GM21717 (cell line): ENCODE results near the gene MAPK8IP1.

ENCODE experiments used
- ATAC-seq: cut with Tn5 transposase; IDR thresholded peaks from one replicate; pipeline ENCODE4 v1.9.1; 2021; ENCODE audit warnings: mild to moderate bottlenecking, moderate library complexity; ENCODE audit not compliant: unreplicated experiment

Gene MAPK8IP1

GRCh38 chr11:45906965-45907611 is 21.6 kb downstream of the MAPK8IP1 start, which contains the start of gene FREY1:
Gene FREY1, minus strand, starts transcription at chr11:45907271. Its CDS starts 26 bp downstream, at chr11:45907245.
- ATAC-seq = no peak

GRCh38 chr11:45907911-45908370 is 22.5 kb downstream of the MAPK8IP1 start:
- no peak for ATAC-seq

GRCh38 chr11:45909594-45910475 is 24.4 kb downstream of the MAPK8IP1 start:
- ATAC-seq = no peak

GRCh38 chr11:45910623-45911022 is 25.2 kb downstream of the MAPK8IP1 start:
- ATAC-seq = no peak

- ATAC-seq = no peak
These were observed 28.1 kb downstream of the MAPK8IP1 start for GRCh38 chr11:45913514-45913913.

- ATAC-seq = no peak
These were observed 28.6 kb downstream of the MAPK8IP1 start for GRCh38 chr11:45913942-45914635.

- no peak for ATAC-seq
These were observed 30.0 kb downstream of the MAPK8IP1 start for GRCh38 chr11:45915446-45915845.

GRCh38 chr11:45917286-45917622 is 31.8 kb downstream of the MAPK8IP1 start:
- peak; percentile 1 for ATAC-seq

- ATAC-seq = peak; percentile 85
These were observed 32.3 kb downstream of the MAPK8IP1 start, which contains the start of gene PEX16 for GRCh38 chr11:45917623-45918330. Gene PEX16, minus strand, starts transcription at chr11:45917877. Its CDS starts 66 bp downstream, at chr11:45917811.

GRCh38 chr11:45918331-45918941 is 33.0 kb downstream of the MAPK8IP1 start:
- ATAC-seq = peak; percentile 33

- no peak for ATAC-seq
These were observed 33.7 kb downstream of the MAPK8IP1 start for GRCh38 chr11:45918962-45919675.

- ATAC-seq = no peak
These were observed 34.5 kb downstream of the MAPK8IP1 start for GRCh38 chr11:45919806-45920530.

GRCh38 chr11:45920531-45921477 is 35.4 kb downstream of the MAPK8IP1 start:
- no peak for ATAC-seq

- no peak for ATAC-seq
These were observed 36.3 kb downstream of the MAPK8IP1 start for GRCh38 chr11:45921561-45922424.

GRCh38 chr11:45922425-45923082 is 37.1 kb downstream of the MAPK8IP1 start, which contains the start of gene LARGE2:
Gene LARGE2, plus strand, starts transcription at chr11:45922656. Its CDS starts 227 bp downstream, at chr11:45922883.
- ATAC-seq = no peak
